ENCODE results near the gene MED16. TPM values are rescaled to one million over a fixed set of nuclear protein-coding genes. Genes with fewer than 3 reads are reported as not detected.

Gene MED16
- total RNA-seq, 4 donors from 2014 or later: 41.7 to 62.3 (median 45.5) TPM

DNA sequence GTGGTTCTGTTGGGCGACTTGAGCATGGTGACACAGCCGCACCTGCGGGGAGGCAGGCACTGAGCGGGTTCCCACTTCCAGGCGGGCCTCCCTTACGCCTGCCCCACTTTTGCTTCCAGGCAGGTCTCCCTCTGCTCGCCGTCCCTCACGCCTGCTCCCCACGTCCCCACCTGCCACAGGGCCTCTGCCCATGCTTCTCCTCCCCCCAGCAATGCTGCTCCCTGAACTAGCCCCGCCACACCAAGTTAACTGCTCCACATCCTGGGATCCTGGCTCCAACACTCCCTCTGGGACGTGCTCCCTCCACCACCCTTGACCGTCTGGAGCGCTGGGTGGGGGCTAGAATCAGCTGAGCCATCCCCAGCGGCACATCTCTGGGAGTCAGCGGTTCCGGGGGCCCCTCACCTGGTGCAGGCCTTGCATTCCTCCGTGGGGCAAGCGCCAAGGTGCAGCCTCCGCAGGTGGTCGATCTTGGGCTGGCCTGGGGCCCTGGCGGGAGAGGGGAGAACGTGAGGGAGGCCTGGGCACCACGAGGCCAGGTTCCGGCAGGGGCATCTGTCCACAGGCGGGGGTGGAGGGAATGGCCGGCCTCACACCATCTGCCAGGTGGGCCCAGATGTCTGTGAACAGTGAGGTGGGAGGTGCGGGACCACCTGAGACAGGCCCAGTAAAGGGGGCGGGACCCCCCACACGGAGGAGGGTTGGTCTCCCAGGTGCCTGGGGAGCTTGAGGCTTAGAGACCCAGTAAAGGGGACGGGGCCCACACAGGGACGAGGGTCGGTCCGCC is 24.3 kb downstream of the MED16 start:
- intact Hi-C loops (cut with DNase I; ENCODE audit: low total_unique reads): no loop called here
- 83 to 84% methylated on average over 19 to 34 of the region's 34 CpGs for WGBS, 2 donors
- TF ChIP-seq POLR2A (IDR thresholded peaks at IDR 0.05): no peak
- TF ChIP-seq, protein P1, sequence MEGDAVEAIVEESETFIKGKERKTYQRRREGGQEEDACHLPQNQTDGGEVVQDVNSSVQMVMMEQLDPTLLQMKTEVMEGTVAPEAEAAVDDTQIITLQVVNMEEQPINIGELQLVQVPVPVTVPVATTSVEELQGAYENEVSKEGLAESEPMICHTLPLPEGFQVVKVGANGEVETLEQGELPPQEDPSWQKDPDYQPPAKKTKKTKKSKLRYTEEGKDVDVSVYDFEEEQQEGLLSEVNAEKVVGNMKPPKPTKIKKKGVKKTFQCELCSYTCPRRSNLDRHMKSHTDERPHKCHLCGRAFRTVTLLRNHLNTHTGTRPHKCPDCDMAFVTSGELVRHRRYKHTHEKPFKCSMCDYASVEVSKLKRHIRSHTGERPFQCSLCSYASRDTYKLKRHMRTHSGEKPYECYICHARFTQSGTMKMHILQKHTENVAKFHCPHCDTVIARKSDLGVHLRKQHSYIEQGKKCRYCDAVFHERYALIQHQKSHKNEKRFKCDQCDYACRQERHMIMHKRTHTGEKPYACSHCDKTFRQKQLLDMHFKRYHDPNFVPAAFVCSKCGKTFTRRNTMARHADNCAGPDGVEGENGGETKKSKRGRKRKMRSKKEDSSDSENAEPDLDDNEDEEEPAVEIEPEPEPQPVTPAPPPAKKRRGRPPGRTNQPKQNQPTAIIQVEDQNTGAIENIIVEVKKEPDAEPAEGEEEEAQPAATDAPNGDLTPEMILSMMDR (IDR thresholded peaks at IDR 0.05): no peak
- H3K4me3 ChIP-seq (ENCODE audit: low read depth, poor library complexity, severe bottlenecking): no peak overlapping the region
- no peak for DNase-seq (ENCODE audit: low spot score in 2 of 2)

DNA sequence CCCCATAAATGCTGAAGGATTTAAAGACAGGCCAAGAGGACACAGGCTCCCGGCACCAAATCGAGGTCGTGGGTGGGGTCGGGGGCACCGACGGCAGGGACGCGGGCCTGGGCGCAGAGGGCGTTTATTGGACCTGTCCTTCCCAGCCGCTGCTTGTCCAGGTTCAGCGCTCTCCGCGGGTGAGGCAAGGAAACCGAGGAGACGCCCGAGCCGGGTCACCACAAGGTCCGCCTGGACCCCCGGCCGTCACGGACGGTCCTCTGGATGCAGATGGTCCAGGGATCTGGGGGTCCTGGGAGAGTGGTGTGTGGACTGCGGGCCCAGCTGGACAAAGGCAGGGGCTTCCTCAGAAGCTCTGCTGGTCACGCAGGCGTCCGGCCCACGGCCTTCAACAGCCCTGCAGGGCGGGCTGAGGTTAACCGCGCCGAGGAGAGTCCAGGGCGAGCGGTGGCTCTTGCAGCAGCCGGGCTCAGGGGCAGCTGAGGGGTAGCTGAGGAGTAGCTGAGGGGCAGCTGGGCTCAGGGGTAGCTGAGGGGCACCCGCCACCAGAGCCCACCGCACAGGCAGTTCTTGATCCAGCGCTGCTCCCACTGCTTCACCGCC is 25.0 kb downstream of the MED16 start:
- intact Hi-C loops (cut with DNase I; ENCODE audit: low total_unique reads): no loop called here
- TF ChIP-seq, protein P1 (IDR thresholded peaks at IDR 0.05): no peak
- no peak for TF ChIP-seq POLR2A (IDR thresholded peaks at IDR 0.05)
- H3K4me3 ChIP-seq (ENCODE audit: low read depth, poor library complexity, severe bottlenecking): no peak overlapping the region
- DNase-seq (ENCODE audit: low spot score in 2 of 2): no peak
- 92 to 93% methylated on average over 24 to 39 of the region's 39 CpGs for WGBS, 2 donors

DNA sequence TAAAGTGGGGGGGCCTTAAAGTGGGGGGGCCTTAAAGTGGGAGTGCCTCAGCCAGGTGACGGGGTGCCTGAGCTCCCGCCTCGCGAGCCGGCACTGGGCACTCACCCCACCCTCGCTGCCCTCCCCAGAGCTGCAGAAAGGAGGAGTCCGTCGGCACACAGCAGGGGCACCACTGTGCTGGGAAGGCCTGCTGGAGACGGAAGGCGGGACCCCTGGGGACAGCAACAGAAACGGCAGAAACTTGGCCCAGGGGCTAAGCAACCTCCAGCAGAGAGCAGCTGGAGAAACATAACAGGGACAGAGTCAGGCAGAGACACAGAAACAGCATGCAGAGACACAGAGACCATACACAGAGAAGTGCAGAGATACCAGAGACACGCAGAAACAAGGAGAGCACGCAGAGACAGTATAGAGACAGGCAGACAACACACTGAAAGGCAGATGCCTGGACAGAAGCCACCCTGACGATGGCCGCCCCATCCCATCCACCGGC is 25.6 kb downstream of the MED16 start:
- H3K4me3 ChIP-seq (ENCODE audit: low read depth, poor library complexity, severe bottlenecking): no peak overlapping the region
- 68 to 77% methylated on average over 15 to 16 of the region's 16 CpGs for WGBS, 2 donors
- intact Hi-C loops (cut with DNase I; ENCODE audit: low total_unique reads): no loop called here
- DNase-seq (ENCODE audit: low spot score in 2 of 2): no peak
- no peak for TF ChIP-seq POLR2A (IDR thresholded peaks at IDR 0.05)
- TF ChIP-seq, protein P1 (IDR thresholded peaks at IDR 0.05): no peak

DNA sequence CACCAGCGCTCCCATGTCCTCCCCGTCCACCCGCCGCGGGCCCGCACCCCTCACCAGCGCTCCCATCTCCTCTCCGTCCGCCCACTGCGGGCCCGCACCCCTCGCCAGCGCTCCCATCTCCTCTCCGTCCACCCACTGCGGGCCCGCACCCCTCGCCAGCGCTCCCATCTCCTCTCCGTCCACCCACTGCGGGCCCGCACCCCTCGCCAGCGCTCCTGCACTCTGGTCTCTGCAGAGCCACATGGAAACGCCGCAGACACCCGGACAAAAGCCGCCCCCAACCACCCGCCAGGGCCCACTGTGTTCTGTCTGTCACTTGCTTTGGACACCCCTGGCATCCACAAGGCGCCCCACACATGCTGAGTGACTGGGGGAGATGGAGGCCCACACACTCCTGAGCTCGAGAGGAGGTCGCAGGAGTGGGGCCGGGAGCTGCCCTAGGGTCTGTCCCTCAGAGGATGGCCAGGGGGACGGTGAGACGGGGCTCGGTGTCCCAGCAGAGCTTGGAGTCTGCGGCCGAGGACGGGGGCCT is 26.2 kb downstream of the MED16 start:
- DNase-seq (ENCODE audit: low spot score in 2 of 2): no peak
- WGBS, 2 donors: 77 to 84% methylated on average over 35 to 38 of the region's 38 CpGs
- H3K4me3 ChIP-seq (ENCODE audit: low read depth, poor library complexity, severe bottlenecking): no peak overlapping the region
- intact Hi-C loops (cut with DNase I; ENCODE audit: low total_unique reads): no loop called here
- no peak for TF ChIP-seq POLR2A (IDR thresholded peaks at IDR 0.05)
- TF ChIP-seq, protein P1 (IDR thresholded peaks at IDR 0.05): no peak

GRCh38 chr19:863315-863620 is 29.7 kb downstream of the MED16 start:
- no peak overlapping the region for H3K4me3 ChIP-seq (ENCODE audit: low read depth, poor library complexity, severe bottlenecking)
- 75% methylated on average over 7 of the region's 7 CpGs for WGBS, 2 donors
- DNase-seq (ENCODE audit: low spot score in 2 of 2): no peak
- intact Hi-C loops (cut with DNase I; ENCODE audit: low total_unique reads): no loop called here
- TF ChIP-seq, protein P1 (IDR thresholded peaks at IDR 0.05): no peak
- TF ChIP-seq POLR2A (IDR thresholded peaks at IDR 0.05): no peak

Data from lower leg skin (tissue), 4 donors.